VCaP (cell line): Measurements from ENCODE around the gene ERCC8.
"Not testable (repeated sequence)": the region's sequence is repeated elsewhere in the genome, so short reads cannot be mapped to it uniquely, and the experiment has no call there.

Experiments
- H3K27ac ChIP-seq: fragments of 450-650 bp; 2 replicates; pipeline ENCODE4 v1.5.1; 2017
- TF ChIP-seq, protein P1 (sequence below): fragments of 450-650 bp; conservative IDR thresholded peaks from 2 replicates; pipeline ENCODE4 v1.5.1; 2017; ENCODE audit warnings: mild to moderate bottlenecking, moderate library complexity

Gene ERCC8

DNA sequence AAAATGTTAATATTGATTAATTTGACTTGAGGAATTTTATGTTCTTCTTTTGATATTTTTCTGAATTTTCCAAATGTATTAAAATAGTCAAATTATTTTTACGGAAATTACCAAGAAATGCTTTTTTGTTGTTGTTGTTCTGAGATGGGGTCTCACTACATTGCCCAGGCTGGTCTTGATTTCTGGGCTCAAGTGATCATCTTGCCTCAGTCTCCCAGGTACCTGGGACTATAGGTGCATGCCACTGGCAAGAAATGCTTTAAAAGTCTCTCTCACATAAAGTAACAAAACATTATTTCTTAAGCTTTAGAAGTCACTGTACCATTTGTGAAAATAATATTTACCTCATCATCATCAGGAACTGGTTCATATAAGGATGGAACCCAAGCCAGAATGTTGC, 57.8 kb downstream of the ERCC8 start:
- TF ChIP-seq, protein P1, sequence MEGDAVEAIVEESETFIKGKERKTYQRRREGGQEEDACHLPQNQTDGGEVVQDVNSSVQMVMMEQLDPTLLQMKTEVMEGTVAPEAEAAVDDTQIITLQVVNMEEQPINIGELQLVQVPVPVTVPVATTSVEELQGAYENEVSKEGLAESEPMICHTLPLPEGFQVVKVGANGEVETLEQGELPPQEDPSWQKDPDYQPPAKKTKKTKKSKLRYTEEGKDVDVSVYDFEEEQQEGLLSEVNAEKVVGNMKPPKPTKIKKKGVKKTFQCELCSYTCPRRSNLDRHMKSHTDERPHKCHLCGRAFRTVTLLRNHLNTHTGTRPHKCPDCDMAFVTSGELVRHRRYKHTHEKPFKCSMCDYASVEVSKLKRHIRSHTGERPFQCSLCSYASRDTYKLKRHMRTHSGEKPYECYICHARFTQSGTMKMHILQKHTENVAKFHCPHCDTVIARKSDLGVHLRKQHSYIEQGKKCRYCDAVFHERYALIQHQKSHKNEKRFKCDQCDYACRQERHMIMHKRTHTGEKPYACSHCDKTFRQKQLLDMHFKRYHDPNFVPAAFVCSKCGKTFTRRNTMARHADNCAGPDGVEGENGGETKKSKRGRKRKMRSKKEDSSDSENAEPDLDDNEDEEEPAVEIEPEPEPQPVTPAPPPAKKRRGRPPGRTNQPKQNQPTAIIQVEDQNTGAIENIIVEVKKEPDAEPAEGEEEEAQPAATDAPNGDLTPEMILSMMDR = no peak
- no peak overlapping the region for H3K27ac ChIP-seq

DNA sequence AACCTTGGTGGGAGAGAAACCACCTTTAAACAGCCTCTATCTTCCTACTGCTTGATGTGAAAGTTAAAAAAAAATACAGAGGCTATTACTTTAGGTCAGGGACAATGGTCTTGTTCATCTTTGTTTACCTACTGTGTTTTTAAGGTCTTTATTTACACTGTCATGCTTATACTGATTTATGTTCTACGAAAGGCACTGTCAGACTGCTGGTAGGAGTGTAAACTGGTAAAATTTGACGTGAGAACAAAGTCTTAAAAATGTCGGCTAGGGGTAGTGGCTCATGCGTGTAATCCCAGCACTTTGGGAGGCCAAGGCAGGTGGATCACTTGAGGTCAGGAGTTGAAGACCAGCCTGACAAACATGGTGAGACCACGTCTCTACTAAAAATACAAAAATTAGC, 58.7 kb downstream of the ERCC8 start:
- peak overlapping the region; percentile 34 for H3K27ac ChIP-seq
- TF ChIP-seq, protein P1 = no peak

DNA sequence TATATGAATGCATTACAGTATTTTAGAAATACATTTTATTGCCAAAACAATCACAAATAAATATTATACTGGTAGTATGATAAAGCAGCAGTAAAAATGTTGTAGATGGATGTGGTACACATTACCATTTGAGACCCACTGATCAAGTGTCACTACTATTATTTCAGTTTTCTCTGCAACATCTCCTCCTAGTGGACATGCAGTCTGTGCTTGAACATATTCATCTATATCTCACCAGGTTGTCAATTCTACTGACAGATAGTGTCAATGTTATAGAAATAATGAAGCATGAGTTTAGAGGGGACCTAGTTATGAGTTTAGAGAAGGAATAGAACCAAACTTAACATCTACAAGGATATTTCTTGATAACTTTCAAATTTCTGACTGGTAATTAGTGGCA, 61.6 kb downstream of the ERCC8 start:
- TF ChIP-seq, protein P1 = peak; percentile 95
- no peak overlapping the region for H3K27ac ChIP-seq

DNA sequence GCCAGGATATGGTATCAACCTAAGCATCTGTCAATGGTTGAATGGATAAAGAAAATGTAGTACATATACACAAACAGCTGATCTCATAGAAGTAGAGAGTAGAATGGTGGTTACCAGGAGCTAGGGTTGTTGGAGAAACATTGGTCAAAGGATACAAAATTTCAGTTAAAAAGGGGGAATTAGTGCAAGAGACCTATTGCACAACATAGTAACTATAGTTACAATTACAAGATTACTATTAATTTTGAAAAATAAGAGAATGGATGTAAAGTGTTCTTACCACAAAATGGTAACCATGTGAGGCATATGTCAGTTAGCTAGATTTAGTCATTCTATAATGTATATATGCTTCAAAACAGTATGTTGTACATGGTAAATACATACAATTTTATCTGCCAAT, 72.0 kb downstream of the ERCC8 start:
- no peak overlapping the region for H3K27ac ChIP-seq
- TF ChIP-seq, protein P1 = no peak

DNA sequence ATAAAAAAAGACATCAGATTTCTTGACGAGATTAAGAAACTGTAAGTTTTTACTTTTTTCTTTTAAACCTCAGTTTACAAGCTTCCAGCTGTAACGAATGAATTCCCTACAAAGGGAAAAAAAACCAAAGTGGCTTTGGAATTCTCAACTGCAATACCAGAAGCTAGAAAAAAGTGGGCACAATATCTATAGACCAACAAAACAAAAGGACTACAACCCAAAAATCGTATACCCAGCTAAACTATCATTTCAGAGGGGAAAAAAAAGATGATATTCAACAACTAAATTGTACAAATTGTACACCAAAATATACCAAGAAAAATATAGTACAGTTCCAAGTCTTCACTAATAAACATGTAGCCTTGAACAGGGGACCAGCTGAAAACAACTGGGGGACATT, 74.0 kb downstream of the ERCC8 start:
- TF ChIP-seq, protein P1 = no peak
- no peak overlapping the region for H3K27ac ChIP-seq

DNA sequence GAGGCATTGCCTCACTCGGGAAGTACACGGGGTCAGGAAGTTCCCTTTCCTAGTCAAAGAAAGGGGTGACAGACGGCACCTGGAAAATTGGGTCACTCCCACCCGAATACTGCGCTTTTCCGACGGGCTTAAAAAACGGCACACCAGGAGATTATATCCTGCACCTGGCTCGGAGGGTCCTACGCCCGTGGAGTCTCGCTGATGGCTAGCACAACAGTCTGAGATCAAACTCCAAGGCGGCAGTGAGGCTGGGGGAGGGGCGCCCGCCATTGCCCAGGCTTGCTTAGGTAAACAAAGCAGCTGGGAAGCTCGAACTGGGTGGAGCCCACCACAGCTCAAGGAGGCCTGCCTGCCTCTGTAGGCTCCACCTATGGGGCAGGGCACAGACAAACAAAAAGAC, 84.3 kb downstream of the ERCC8 start:
- not testable (repeated sequence) for H3K27ac ChIP-seq

DNA sequence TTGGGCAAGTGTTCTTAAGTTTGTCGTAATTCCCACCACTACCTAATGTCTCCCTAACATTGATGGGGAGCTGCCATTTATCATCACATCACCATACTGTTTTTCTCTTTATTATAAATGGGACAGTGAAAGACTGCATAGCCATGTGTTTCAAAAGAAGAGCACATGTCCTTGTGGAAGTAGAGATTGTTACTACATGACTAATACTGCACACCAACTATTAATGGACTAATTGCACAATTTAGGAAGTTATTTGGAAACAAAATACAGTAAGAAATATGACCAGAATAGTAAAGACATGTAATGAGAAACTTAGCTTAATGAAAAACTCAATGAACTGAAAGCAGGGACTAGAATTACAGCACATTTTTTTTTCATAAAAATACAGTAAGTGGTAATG, 88.8 kb downstream of the ERCC8 start:
- TF ChIP-seq, protein P1 = no peak
- no peak overlapping the region for H3K27ac ChIP-seq

DNA sequence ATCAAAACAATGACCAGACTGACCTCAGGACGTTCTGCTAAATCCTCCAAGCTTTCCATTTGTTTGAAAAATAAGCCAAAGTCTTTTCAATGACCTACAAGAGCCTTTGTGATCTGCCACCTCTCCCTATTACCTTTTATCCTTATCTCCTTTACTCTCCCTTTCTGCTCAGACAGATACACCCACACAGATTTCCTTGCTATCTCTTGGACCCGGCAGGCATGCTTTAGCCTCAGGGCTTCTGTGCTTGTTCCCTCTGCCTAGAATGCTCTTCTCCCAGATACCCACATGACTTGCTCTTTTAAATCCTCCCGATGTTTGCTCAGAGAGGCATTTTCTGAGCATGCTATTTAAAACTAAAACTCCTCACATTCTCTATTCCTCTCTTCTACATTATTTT, 91.9 kb downstream of the ERCC8 start:
- TF ChIP-seq, protein P1 = no peak
- H3K27ac ChIP-seq = peak overlapping the region; percentile 36
